PFSK-1 (cell line): ENCODE results near the gene SLC6A2.

Experiments
- POLR2AphosphoS5 ChIP-seq: IDR thresholded peaks from 2 replicates; pipeline ENCODE4 v1.6.1; 2012; ENCODE audit warnings: low read depth, mild to moderate bottlenecking, control low read depth, low read length, moderate library complexity
- SIN3A ChIP-seq: IDR thresholded peaks from 2 replicates; pipeline ENCODE4 v1.6.1; 2012; ENCODE audit warnings: mild to moderate bottlenecking, low read length, moderate library complexity, borderline replicate concordance; ENCODE audit not compliant: insufficient read depth
- TAF1 ChIP-seq: IDR thresholded peaks from 2 replicates; pipeline ENCODE4 v1.6.1; 2012; ENCODE audit warnings: low read length, control low read depth, borderline replicate concordance; ENCODE audit not compliant: insufficient read depth
- TF ChIP-seq, protein P1 (sequence below), 2 experiments: IDR thresholded peaks; 2 replicates each; pipeline versions ENCODE4 v1.6.1 to v1.8.0; 2011 to 2012; ENCODE audit warnings: low read depth in 2 of 2, low read length in 2 of 2, control low read depth in 1 of 2, inconsistent platforms in 1 of 2, mild to moderate bottlenecking in 1 of 2, moderate library complexity in 1 of 2; ENCODE audit not compliant: insufficient read depth in 1 of 2

DNA sequence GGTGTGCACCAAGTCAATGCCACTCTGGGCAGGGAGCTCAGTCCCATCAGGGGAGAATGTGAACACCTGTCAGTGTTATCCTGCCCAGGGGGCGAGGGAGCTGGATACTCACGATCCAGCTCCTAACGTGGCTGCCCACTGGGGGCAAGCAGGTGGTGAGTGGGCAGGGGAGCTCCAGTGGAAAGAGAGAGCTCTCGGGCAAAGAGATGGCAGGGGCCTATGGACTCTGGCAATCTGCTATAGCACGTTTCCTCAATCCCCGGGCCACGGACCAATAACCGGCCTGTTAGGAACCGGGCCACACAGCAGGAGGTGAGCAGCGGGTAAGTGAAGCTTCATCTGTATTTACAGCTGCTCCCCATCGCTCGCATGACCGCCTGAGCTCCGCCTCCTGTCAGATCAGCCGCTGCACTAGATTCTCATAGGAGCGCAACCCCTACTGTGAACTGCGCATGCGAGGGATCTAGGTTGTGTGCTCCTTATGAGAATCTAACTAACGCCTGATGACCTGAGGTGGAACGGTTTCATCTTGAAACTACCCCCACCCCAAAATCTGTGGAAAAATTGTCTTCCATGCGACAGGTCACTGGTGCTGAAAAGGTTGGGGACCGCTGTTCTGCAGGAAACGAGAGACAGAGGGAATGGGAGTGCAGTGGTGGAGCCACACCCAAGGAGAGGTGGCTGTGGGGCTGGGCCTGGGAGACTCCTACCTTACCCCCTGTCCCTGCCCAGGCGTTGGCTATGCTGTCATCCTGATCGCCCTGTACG, 15.6 kb downstream of the SLC6A2 start:
- no peak for TF ChIP-seq POLR2AphosphoS5
- TF ChIP-seq, protein P1, sequence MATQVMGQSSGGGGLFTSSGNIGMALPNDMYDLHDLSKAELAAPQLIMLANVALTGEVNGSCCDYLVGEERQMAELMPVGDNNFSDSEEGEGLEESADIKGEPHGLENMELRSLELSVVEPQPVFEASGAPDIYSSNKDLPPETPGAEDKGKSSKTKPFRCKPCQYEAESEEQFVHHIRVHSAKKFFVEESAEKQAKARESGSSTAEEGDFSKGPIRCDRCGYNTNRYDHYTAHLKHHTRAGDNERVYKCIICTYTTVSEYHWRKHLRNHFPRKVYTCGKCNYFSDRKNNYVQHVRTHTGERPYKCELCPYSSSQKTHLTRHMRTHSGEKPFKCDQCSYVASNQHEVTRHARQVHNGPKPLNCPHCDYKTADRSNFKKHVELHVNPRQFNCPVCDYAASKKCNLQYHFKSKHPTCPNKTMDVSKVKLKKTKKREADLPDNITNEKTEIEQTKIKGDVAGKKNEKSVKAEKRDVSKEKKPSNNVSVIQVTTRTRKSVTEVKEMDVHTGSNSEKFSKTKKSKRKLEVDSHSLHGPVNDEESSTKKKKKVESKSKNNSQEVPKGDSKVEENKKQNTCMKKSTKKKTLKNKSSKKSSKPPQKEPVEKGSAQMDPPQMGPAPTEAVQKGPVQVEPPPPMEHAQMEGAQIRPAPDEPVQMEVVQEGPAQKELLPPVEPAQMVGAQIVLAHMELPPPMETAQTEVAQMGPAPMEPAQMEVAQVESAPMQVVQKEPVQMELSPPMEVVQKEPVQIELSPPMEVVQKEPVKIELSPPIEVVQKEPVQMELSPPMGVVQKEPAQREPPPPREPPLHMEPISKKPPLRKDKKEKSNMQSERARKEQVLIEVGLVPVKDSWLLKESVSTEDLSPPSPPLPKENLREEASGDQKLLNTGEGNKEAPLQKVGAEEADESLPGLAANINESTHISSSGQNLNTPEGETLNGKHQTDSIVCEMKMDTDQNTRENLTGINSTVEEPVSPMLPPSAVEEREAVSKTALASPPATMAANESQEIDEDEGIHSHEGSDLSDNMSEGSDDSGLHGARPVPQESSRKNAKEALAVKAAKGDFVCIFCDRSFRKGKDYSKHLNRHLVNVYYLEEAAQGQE (IDR thresholded peaks at IDR 0.05; ENCODE audit: insufficient read depth in 1 of 2, low read depth in 2 of 2, low read length in 2 of 2), result no peak
- no peak for TF ChIP-seq SIN3A
- no peak for TF ChIP-seq TAF1
